Spleen (tissue), 7 donors: ENCODE data around the gene CTAG1A.

ENCODE experiments used
- CTCF ChIP-seq, 11 experiments: fragments of 200-600 bp in 7 of 11; fragments of 450-650 bp in 4 of 11; sonication (generic) in 4 of 11; IDR thresholded peaks in 8 of 11; conservative IDR thresholded peaks in 3 of 11; 1 replicate in 7 of 11; 2 replicates in 4 of 11; pipeline versions ENCODE4 v1.4.0 to v1.8.0; 2016 to 2021; ENCODE audit warnings: antibody characterized with exemption in 11 of 11, inconsistent platforms in 4 of 11, mild to moderate bottlenecking in 1 of 11
- POLR2AphosphoS5 ChIP-seq, 3 donors: sonication (generic); formaldehyde crosslinking; IDR thresholded peaks; one replicate each; pipeline ENCODE4 v1.5.1; 2017; ENCODE audit warnings: antibody characterized with exemption in 3 of 3
- donor health status: DM: no; HTN: no; CAD: no; lungs with moderate emphysema.
- donor health status: DM: no; HTN: no; CAD: no.
- donor health status: DM: no; HTN: no; CAD: no.

DNA sequence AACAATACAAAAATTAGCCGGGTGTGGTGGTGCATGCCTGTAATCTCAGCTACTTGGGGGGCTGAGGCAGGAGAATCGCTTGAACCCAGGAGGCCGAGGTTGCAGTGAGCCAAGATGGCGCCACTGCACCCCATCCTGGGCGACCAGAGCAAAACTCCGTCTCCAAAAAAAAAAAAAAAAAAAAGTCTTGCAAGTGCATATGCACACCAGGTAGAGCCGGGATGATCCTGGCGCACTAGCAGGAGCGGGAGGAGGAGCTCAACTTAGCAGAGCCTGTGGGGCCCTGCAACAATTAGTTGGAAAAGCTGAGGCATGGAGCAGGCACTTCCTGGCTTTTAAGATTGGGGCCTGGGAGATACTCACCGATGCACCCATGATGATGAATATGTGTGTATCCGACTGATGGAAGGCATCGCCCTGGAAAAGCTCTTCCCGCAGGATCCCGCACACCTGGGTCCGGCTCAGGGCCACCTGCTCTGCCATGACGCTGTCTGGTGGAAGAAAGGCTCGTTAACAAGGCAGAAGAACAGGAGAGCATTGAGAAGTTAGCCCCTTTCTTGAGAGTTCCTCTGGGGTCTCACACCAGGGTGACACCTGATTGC lies 39.2 kb upstream of the CTAG1A start:
- no peak for TF ChIP-seq CTCF (IDR thresholded peaks at IDR 0.05 in 8 of 11, conservative IDR thresholded peaks at IDR 0.05 in 3 of 11)
- TF ChIP-seq POLR2AphosphoS5 (IDR thresholded peaks at IDR 0.05), result no peak
